Mucosa of stomach (tissue), 1 donor: Measurements from ENCODE around the gene ITFG1.
"Not testable (repeated sequence)": the region's sequence is repeated elsewhere in the genome, so short reads cannot be mapped to it uniquely, and the experiment has no call there.

Source experiments
- H3K27me3 ChIP-seq: one replicate; pipeline ENCODE4 v1.7.0; 2013; ENCODE audit warnings: mild to moderate bottlenecking, low read length; ENCODE audit not compliant: control insufficient read depth, insufficient read depth
- H3K36me3 ChIP-seq: one replicate; pipeline ENCODE4 v1.7.0; 2013; ENCODE audit warnings: low read length; ENCODE audit not compliant: control insufficient read depth, insufficient read depth
- H3K4me1 ChIP-seq: one replicate; pipeline ENCODE4 v1.7.0; 2013; ENCODE audit warnings: mild to moderate bottlenecking, low read length; ENCODE audit not compliant: control insufficient read depth, insufficient read depth
- H3K4me3 ChIP-seq: one replicate; pipeline ENCODE4 v1.7.0; 2013; ENCODE audit warnings: low read length
- H3K9ac ChIP-seq: one replicate; pipeline ENCODE4 v1.7.0; 2013; ENCODE audit warnings: mild to moderate bottlenecking, low read length, moderate library complexity
- H3K9me3 ChIP-seq: one replicate; pipeline ENCODE4 v1.7.0; 2013; ENCODE audit warnings: mild to moderate bottlenecking, low read length, moderate library complexity; ENCODE audit not compliant: control insufficient read depth
- donor health status: Pancreatic carcinoma.

The ITFG1 gene

DNA sequence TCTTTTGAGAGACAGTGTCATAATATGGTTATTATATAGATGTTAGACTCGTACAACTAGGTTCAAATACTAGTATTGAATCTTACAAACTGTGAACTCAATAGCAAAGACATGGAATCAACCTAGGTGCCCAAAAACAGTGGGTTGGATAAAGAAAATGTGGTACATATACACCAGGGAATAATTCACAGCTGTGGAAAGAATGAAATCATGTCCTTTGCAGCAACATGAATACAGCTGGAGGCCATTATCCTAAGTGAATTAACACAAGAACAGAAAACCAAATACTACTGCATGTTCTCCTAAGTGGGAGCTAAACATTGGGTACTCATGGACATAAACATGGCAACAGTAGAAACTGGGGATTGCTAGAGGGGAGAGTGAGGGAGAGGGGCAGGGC lies 8.4 kb upstream of the ITFG1 start:
- H3K4me1 ChIP-seq, result peaks cover 14% of the 10 kb centered on the region
- no peaks in the 10 kb centered on the region for H3K27me3 ChIP-seq
- no peak overlapping the region for H3K4me3 ChIP-seq
- H3K9ac ChIP-seq, result no peak overlapping the region
- H3K36me3 ChIP-seq, result no peaks in the 10 kb centered on the region
- H3K9me3 ChIP-seq, result no peaks in the 10 kb centered on the region

DNA sequence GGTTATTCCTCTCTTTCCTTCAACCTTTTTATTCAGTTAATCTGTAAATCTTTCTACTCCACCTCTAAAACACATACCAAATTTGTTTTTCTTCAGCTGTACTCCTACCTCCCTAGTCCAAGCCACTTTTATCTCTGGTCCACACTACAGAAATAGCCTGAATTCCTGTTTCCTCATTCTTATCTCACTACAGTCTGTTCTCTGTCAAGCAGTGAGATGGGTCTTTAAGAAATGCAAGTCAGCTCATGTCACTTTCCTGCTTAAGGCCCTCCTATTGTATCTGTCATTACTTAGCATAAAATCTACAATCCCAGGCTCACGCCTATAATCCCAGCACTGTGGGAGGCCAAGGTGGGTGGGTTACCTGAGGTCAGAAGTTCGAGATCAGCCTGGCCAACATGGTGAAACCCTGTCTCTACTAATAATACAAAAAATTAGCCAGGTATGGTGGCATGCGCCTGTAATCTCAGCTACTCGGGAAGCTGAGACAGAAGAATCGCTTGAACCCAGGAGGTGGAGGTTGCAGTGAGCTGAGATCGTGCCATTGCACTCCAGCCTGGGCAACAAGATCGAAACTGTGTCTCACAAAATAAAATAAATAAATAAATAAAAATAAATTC lies 7.3 kb upstream of the ITFG1 start:
- not testable (repeated sequence) for H3K9me3 ChIP-seq, H3K27me3 ChIP-seq, H3K4me3 ChIP-seq, H3K36me3 ChIP-seq
- Histone ChIP-seq H3K4me1 (peaks cover 19% of the 10 kb centered on the region), H3K9ac (peak overlapping the region; percentile 22)

DNA sequence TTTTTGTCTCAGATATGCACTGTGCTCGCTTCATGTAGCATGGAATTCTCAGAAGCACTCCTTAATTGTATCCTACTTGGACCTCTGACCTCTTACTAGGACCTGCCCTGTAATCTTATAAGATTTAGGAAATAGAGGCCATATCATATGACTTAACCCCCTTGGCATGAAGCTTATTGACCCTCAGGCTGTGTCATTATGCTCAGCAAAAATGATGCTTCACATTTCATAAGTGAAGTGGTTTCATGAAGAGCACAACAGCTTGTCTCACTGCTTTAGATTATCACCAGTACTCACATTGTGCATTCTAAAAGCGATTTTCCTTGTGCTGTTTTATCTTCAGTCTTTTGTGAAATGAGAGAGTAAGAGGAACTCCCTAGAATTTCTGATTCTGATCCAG lies 6.6 kb upstream of the ITFG1 start:
- no peaks in the 10 kb centered on the region for H3K27me3 ChIP-seq
- H3K36me3 ChIP-seq, result no peaks in the 10 kb centered on the region
- no peaks in the 10 kb centered on the region for H3K9me3 ChIP-seq
- H3K9ac ChIP-seq, result no peak overlapping the region
- H3K4me3 ChIP-seq, result no peak overlapping the region
- peaks cover 19% of the 10 kb centered on the region for H3K4me1 ChIP-seq

DNA sequence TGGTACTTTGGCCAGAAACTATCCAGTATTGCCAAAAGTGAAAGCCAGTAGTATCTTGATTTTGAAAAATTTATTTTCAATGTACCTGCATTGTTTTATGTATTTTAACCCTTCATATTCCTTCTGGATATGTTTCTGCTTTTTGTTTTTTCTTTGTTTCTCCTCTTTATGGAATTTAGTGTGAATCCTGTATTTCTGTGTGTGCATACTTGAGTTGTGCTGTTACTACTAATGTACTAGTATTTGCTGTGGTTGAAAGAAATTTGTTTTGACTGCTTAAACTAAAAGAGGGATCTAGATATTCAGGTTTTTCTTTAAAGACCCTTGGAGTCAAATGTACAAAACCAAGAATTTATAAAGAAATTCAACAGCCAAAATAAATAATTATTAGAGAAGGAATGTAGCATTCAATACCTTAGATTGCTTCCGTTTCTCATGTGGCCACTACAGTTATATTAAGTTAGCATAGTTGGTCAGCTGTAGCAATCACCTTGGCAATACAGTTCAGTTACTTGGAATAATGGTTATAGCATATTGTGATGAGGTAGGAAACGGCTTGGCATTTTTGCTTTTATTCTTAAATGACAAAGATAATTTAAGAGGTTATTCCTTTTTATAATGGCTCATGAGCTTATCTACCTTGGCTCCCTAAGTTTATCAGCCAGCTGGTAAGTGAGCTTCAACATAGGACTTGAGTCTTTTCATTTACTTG lies 5.2 kb upstream of the ITFG1 start:
- Histone ChIP-seq H3K27me3 (no peaks in the 10 kb centered on the region), H3K36me3 (no peaks in the 10 kb centered on the region), H3K4me1 (peaks cover 19% of the 10 kb centered on the region), H3K4me3 (no peak overlapping the region), H3K9ac (no peak overlapping the region), H3K9me3 (no peaks in the 10 kb centered on the region)

DNA sequence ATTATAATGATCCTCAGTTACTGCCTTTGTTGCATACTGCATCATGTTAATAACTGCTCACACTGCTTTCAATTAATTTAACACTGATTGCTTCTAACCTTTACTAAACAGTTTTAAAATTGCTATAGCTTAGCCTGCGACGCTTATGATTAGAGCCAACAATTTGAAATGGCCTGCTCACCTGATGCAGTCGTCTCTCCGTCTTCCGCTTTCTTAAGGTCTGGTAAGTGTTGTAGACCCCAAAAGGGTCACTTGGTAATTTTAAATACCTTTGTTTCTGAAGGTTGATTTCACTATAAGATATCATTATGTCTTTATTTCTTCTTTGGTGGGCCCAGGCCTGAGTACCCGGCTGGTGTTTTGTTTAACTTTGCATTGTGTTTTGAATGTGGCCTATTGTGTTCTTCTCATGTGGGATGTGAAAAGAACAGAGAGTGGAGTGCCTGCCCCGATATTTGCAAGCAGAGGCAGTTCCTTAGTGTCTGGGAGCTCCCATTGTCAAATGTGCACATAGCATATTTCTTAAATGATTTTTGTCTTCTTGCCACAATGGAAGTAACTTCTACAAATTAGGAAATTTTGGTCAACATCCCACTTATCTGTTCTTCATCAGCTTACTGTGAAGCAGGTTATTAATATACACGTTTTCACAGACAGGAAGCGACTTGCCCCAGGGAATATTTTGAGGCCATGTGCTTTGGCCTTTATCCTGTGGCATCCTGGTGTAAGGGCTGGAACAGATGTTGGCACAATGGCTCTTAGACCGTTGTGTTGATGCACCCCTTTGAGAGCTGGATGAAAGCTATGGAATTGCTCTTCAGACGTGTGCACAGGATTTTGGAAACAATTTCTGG lies 3.1 kb upstream of the ITFG1 start:
- H3K4me3 ChIP-seq, result no peak overlapping the region
- H3K4me1 ChIP-seq, result peaks cover 34% of the 10 kb centered on the region

DNA sequence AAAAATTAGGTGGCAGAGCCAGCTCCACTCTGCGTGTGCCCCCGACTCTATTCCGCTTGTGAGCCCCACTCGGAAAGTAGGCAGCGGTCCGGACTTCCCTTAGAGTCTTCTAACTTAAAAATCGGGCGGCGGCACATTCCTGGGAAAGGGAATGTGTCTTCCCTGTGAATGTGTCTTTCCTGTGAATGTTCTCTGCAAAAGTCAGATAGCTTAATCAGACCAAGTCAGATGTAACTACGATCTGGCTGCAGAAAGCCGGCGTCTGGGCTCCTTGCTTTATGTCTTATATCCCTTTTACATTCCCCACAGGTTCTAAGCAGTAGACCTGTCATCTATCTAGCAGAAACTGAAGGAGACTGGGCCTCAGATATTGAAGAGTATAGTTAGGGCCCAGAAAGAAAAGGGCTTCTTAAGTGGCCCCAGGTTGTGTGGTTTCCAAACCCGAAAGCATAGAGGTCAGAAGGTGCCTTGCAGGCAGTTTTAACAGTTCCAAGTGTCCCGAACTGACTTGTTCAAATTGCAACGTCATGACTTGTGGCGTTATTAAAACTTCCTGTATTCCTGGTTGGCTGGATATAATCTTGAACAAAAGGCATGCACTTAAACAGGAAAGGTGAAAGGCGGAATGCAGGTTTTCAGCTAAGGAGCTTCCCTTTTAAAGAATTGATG lies 869 bp upstream of the ITFG1 start:
- Histone ChIP-seq H3K4me3 (peak overlapping the region; percentile 54), H3K36me3 (no peaks in the 10 kb centered on the region), H3K27me3 (no peaks in the 10 kb centered on the region), H3K9ac (peak overlapping the region; percentile 92), H3K4me1 (peaks cover 21% of the 10 kb centered on the region), H3K9me3 (no peaks in the 10 kb centered on the region)

More for the DNA sequence above, 3.1 kb upstream of the ITFG1 start:
- Histone ChIP-seq H3K9me3 (no peaks in the 10 kb centered on the region), H3K36me3 (no peaks in the 10 kb centered on the region), H3K27me3 (no peaks in the 10 kb centered on the region), H3K9ac (no peak overlapping the region)

DNA sequence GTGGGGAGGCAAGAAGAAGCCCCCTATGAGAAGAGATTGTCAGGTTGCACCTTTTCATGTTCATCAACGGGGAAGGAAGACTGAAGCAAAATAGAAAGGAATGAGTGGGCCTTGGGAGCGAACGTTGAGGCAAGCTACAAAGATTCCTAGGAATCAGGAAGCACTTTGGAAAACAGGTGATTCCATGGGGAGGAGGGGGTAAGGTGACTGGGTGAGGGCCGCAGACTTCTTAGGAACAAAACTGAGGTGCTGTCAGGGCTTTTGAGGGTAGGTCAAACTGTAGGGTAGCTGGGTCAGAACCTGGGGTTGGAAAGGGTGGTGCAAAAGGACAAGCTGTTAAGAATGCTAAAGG lies 528 bp downstream of the ITFG1 start:
- Histone ChIP-seq H3K4me3 (peak overlapping the region; percentile 93), H3K4me1 (peaks cover 21% of the 10 kb centered on the region), H3K36me3 (no peaks in the 10 kb centered on the region), H3K9me3 (no peaks in the 10 kb centered on the region), H3K27me3 (no peaks in the 10 kb centered on the region), H3K9ac (peak overlapping the region; percentile 92)

DNA sequence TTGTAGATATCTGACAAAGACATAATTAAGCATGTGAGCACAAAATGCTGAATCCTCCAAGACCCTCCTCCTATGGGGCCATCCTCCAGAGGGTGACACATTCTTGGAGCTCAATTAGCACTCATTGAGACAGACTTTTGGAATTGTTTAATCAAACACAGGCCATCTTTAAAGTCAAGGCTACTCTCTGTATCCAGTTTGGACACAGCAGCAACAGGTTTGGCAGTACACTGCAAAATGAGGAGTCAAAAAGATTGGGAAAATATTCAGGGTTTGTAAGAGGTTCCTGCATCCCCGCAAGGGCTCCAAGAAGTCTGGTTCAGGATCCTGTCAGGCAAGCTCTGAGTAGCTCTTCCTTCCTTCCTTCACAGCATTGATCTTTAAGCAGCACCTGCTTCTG lies 1.3 kb downstream of the ITFG1 start:
- Histone ChIP-seq H3K36me3 (no peaks in the 10 kb centered on the region), H3K9ac (no peak overlapping the region), H3K9me3 (no peaks in the 10 kb centered on the region), H3K4me3 (peak overlapping the region; percentile 93), H3K27me3 (no peaks in the 10 kb centered on the region), H3K4me1 (peaks cover 21% of the 10 kb centered on the region)

DNA sequence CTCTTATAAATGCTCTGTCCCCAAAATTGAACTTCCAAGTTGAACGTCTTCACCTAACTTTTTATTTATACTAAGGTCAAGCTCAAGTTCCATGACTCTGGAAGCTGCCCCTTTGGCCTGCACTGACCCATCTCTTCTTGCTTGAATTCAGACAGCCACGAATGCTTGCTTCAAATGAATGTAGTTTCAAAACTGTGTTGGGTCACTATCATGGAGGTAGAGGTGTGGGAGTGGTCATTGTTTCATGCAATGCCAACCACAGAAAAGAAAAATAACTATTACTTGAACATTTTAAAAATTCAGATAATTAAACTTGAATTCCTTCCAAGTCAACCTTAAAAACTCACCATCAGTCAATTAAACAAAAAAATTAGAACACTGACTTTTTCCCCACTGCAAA lies 2.5 kb downstream of the ITFG1 start:
- H3K4me1 ChIP-seq, result peaks cover 15% of the 10 kb centered on the region
- no peak overlapping the region for H3K4me3 ChIP-seq
- no peaks in the 10 kb centered on the region for H3K36me3 ChIP-seq

DNA sequence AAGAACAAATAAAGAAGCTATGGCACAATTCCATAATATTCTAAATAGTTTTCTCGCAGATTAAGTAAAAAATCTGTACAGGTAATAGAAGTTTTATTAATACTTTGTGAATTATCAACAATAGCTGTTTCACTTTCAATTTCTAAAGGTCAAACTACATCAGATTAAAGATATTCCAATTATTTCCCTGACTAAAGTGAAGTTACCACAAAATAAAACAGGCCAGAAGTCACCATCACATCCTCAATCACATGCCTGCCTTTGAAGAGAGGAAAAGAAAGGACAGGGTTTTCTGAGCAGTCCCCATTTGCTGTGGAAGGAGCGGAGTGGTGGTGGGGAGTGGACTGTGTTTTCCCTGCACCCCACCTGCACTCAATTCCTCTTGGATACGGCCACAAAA lies 11.1 kb downstream of the ITFG1 start:
- no peak overlapping the region for H3K9ac ChIP-seq
- no peak overlapping the region for H3K4me3 ChIP-seq
- H3K36me3 ChIP-seq, result no peaks in the 10 kb centered on the region
- no peaks in the 10 kb centered on the region for H3K27me3 ChIP-seq
- peaks cover 6% of the 10 kb centered on the region for H3K4me1 ChIP-seq
- no peaks in the 10 kb centered on the region for H3K9me3 ChIP-seq

More for the DNA sequence above, 2.5 kb downstream of the ITFG1 start:
- no peaks in the 10 kb centered on the region for H3K27me3 ChIP-seq
- H3K9ac ChIP-seq, result no peak overlapping the region
- H3K9me3 ChIP-seq, result no peaks in the 10 kb centered on the region

DNA sequence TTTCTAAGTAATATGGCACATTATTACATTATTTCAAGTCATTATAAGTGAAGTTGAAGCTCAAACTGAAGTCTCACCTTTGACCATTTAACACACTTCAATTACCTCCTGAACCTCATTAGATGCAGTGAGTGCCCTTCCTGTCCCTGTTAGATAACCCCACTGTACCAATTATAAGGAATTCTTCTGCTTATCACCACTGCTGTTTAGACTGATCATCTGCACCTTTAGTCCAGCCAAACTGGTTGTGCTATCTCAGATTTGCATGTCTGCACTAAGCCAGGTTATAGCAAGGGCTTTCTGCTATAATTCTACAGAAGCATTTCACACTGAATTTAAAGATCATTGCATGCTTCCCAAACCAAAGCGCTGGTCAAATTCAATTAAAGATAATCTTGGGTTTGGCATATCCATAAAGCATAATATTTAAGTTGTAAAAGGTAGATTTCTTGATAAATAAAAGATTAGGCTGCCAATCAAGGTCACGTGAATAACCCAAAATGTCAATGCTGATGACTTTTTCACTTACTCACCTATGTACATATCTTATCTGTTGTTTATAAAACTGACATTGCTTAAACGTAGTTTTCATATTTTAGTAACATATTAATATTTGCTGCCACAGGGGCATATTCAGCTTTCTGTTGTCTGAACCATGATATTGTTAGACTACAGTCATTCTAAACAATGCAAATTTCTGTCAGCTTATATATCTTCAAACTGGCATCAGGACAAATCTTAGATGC lies 11.9 kb downstream of the ITFG1 start:
- Histone ChIP-seq H3K36me3 (no peaks in the 10 kb centered on the region), H3K9me3 (no peaks in the 10 kb centered on the region), H3K4me1 (peaks cover 6% of the 10 kb centered on the region), H3K4me3 (no peak overlapping the region), H3K9ac (no peak overlapping the region), H3K27me3 (no peaks in the 10 kb centered on the region)
